Mammary epithelial cell (primary cell): Measurements from ENCODE around the gene DFFB.

Experiments
- EZH2 ChIP-seq: IDR thresholded peaks from 2 replicates; pipeline ENCODE4 v1.6.1; 2012; ENCODE audit warnings: low read length, inconsistent platforms, borderline replicate concordance
- TF ChIP-seq, protein P1 (sequence below), 2 donors: IDR thresholded peaks in 1 of 2; conservative IDR thresholded peaks in 1 of 2; 2 replicates each; pipeline ENCODE4 v1.5.1; 2011 to 2012; ENCODE audit warnings: inconsistent platforms in 2 of 2, low read length in 2 of 2, mild to moderate bottlenecking in 2 of 2, control low read depth in 1 of 2, low read depth in 1 of 2; ENCODE audit not compliant: insufficient read depth in 1 of 2; ENCODE audit errors: extremely low read depth in 1 of 2

DNA sequence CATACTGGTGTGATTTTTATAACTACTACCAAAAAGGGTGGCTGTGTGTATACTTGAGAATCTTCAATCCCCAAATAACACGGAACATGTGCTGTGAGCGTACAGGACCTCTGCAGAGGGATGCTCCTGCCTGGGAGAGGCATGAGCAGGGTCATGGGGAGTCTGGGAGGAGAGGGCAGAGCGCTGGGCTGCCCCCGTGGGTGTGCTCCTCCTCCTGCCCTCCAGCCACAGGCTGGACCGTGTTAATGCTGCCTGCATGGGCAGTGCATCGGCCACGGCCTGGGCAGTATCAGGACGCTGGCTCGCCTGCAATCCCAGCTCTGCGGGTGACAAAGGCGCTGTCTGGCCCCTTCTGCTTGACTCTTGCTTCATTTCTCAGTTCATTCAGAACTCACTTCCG is 6.4 kb upstream of the DFFB start:
- TF ChIP-seq, protein P1, sequence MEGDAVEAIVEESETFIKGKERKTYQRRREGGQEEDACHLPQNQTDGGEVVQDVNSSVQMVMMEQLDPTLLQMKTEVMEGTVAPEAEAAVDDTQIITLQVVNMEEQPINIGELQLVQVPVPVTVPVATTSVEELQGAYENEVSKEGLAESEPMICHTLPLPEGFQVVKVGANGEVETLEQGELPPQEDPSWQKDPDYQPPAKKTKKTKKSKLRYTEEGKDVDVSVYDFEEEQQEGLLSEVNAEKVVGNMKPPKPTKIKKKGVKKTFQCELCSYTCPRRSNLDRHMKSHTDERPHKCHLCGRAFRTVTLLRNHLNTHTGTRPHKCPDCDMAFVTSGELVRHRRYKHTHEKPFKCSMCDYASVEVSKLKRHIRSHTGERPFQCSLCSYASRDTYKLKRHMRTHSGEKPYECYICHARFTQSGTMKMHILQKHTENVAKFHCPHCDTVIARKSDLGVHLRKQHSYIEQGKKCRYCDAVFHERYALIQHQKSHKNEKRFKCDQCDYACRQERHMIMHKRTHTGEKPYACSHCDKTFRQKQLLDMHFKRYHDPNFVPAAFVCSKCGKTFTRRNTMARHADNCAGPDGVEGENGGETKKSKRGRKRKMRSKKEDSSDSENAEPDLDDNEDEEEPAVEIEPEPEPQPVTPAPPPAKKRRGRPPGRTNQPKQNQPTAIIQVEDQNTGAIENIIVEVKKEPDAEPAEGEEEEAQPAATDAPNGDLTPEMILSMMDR (conservative IDR thresholded peaks at IDR 0.05 in 1 of 2, IDR thresholded peaks at IDR 0.05 in 1 of 2; ENCODE audit: extremely low read depth in 1 of 2, insufficient read depth in 1 of 2, low read depth in 1 of 2, low read length in 2 of 2): no peak
- TF ChIP-seq EZH2: no peak
